Gastroesophageal sphincter (tissue), 4 donors: ENCODE results near the gene TWIST2. TPM values are rescaled to one million over a fixed set of nuclear protein-coding genes. Genes with fewer than 3 reads are reported as not detected.

Experiments
- ATAC-seq: fragments of 150-250 bp; one replicate; pipeline ENCODE4 v1.9.1; 2016; ENCODE audit warnings: mild to moderate bottlenecking, moderate library complexity
- H3K27ac ChIP-seq, 4 donors: fragments of 200-600 bp; sonication (generic) in 3 of 4; 1 replicate in 3 of 4; 2 replicates in 1 of 4; pipeline ENCODE4 v1.5.1; 2016 to 2019
- H3K27me3 ChIP-seq: fragments of 200-600 bp; sonication (generic); one replicate; pipeline ENCODE4 v1.5.1; 2019
- H3K36me3 ChIP-seq, 2 donors: fragments of 200-600 bp; sonication (generic); one replicate each; pipeline ENCODE4 v1.5.1; 2019; ENCODE audit warnings: control low read depth in 1 of 2
- H3K4me1 ChIP-seq, 3 donors: fragments of 200-600 bp; sonication (generic); 1 replicate in 2 of 3; 2 replicates in 1 of 3; pipeline ENCODE4 v1.5.1; 2016 to 2019; ENCODE audit warnings: control low read depth in 2 of 3
- H3K4me3 ChIP-seq, 2 donors: fragments of 200-600 bp; sonication (generic); one replicate each; pipeline ENCODE4 v1.5.1; 2019; ENCODE audit warnings: mild to moderate bottlenecking in 1 of 2, moderate library complexity in 1 of 2
- H3K9me3 ChIP-seq, 3 donors: fragments of 200-600 bp; sonication (generic); one replicate each; pipeline ENCODE4 v1.5.1; 2017 to 2019; ENCODE audit warnings: control low read depth in 2 of 3
- EP300 ChIP-seq: sonication (generic); formaldehyde crosslinking; IDR thresholded peaks from one replicate; pipeline ENCODE4 v1.6.1; 2017; ENCODE audit warnings: antibody characterized with exemption, mild to moderate bottlenecking
- POLR2A ChIP-seq, 2 donors: fragments of 450-650 bp; IDR thresholded peaks; one replicate each; pipeline ENCODE4 v1.6.1; 2017; ENCODE audit warnings: antibody characterized with exemption in 2 of 2, mild to moderate bottlenecking in 2 of 2, moderate library complexity in 1 of 2
- POLR2AphosphoS5 ChIP-seq: sonication (generic); formaldehyde crosslinking; IDR thresholded peaks from one replicate; pipeline ENCODE4 v1.6.1; 2017; ENCODE audit warnings: antibody characterized with exemption
- WGBS, 2 donors: methylation state at CpG; one replicate each; pipeline ENCODE4 v1.1.5; 2018; ENCODE audit warnings: low coverage in 1 of 2; 5-methylcytosine and 5-hydroxymethylcytosine counted together
- total RNA-seq, 4 donors: library from RNA; depleted of rRNA; stranded (reverse); fragments of >200 nt; gene quantifications; one replicate each; pipeline ENCODE4 v1.1.0, GENCODE V29; 2016
- TF ChIP-seq, protein P1 (sequence below), 4 experiments: fragments of 200-600 bp in 2 of 4; fragments of 450-650 bp in 2 of 4; sonication (generic) in 1 of 4; IDR thresholded peaks; one replicate each; pipeline ENCODE4 v1.5.1; 2017 to 2019; ENCODE audit warnings: antibody characterized with exemption in 4 of 4, mild to moderate bottlenecking in 2 of 4, moderate library complexity in 2 of 4

The TWIST2 gene
- total RNA-seq, 4 donors from 2014 or later = 17.7 to 69.6 (median 45.2) TPM

GRCh38 chr2:238864207-238865014 is 16.5 kb downstream of the TWIST2 start:
- Histone ChIP-seq H3K27me3 (no peaks in the 10 kb centered on the region), H3K4me3 (peak overlapping the region in 1 of 2 donors; percentile 33), H3K9me3 (no peaks in the 10 kb centered on the region), H3K4me1 (peaks cover 0 to 66% (median 53%) of the 10 kb centered on the region in 3 donors), H3K36me3 (no peaks in the 10 kb centered on the region), H3K27ac (peak overlapping the region; percentile 65 to 94 (median 84))
- ATAC-seq = peak; percentile 90
- TF ChIP-seq POLR2A (IDR thresholded peaks at IDR 0.05) (no peak), POLR2AphosphoS5 (peak; percentile 77), EP300 (no peak)
- TF ChIP-seq, protein P1, sequence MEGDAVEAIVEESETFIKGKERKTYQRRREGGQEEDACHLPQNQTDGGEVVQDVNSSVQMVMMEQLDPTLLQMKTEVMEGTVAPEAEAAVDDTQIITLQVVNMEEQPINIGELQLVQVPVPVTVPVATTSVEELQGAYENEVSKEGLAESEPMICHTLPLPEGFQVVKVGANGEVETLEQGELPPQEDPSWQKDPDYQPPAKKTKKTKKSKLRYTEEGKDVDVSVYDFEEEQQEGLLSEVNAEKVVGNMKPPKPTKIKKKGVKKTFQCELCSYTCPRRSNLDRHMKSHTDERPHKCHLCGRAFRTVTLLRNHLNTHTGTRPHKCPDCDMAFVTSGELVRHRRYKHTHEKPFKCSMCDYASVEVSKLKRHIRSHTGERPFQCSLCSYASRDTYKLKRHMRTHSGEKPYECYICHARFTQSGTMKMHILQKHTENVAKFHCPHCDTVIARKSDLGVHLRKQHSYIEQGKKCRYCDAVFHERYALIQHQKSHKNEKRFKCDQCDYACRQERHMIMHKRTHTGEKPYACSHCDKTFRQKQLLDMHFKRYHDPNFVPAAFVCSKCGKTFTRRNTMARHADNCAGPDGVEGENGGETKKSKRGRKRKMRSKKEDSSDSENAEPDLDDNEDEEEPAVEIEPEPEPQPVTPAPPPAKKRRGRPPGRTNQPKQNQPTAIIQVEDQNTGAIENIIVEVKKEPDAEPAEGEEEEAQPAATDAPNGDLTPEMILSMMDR (IDR thresholded peaks at IDR 0.05) = no peak
- WGBS, 2 donors = 9% methylated on average over 7 of the region's 29 CpGs; no CpG with 5 or more reads in 1 of the 2 donors

DNA sequence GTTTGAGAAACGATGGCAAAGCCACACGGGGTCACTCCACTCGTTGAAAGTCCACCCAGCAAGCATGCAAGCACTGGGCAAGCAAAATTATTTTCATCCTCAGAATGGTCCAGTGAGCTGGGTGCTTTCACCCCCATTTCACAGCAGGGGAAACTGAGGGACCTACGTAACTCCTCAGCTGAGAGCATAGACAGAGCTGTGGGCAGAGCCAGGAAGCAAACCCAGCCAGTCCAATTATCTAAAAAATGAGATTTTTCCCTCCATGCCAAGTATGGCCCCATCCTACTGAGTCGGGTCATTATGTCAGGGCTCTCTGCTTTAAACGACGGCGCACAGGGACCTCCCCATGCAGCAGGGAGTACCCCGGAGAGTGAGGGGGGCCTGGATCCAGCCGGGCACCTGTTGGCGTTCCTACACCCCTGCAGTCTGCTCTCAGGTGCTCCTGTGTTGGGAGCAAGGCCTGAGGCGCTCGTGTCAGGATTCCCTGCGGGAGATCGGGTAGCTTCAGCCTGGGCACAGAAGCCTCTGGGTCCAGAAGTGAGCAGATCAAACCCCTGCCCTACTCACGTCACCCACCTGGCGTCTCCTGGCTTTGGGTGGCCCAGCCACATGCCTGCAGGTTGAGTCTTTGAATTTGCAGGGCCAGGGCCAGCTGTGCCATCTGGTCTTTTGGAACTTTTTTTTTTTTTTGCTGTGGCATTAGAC is 17.3 kb downstream of the TWIST2 start:
- Histone ChIP-seq H3K27ac (peak overlapping the region; percentile 65 to 94 (median 84)), H3K4me3 (no peak overlapping the region), H3K9me3 (no peaks in the 10 kb centered on the region), H3K27me3 (no peaks in the 10 kb centered on the region), H3K4me1 (peaks cover 0 to 69% (median 53%) of the 10 kb centered on the region in 3 donors), H3K36me3 (no peaks in the 10 kb centered on the region)
- WGBS, 2 donors = 70 to 100% methylated on average over 2 of the region's 17 CpGs
- no peak for ATAC-seq
- no peak for TF ChIP-seq EP300
- no peak for TF ChIP-seq POLR2AphosphoS5
- TF ChIP-seq, protein P1 (IDR thresholded peaks at IDR 0.05) = no peak
- TF ChIP-seq POLR2A (IDR thresholded peaks at IDR 0.05) = no peak

DNA sequence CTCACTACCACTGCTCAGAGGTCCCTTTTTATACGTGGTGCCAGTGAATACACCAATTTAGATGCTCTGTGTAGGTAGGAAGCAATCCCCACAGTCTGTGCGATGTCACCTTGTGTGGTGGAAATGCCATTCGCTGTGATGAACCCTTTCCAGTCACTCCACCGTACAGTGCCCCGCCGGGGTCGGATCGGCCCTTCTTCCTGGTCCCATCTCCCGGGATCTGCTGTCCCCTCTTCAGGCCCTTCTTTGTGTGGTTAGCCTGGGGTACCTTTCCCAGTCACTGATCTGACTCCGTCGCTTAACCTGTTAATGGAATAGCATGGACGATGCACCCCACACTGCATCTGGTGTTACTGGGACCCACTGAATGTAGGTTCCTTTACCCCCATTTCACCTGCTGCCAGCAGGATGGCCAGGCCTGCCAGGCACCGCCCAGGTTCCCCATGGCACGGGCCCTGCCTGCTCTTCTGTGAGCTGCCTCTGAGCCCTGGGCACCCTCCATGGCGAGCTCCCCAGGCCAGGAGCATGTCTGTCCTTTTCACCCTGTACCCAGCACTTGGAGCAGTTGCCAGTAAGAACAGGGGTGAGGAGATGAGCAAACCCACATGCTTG is 18.0 kb downstream of the TWIST2 start:
- H3K27me3 ChIP-seq = no peaks in the 10 kb centered on the region
- no peaks in the 10 kb centered on the region for H3K36me3 ChIP-seq
- TF ChIP-seq POLR2A (IDR thresholded peaks at IDR 0.05) = no peak
- TF ChIP-seq POLR2AphosphoS5 = no peak
- TF ChIP-seq, protein P1 (IDR thresholded peaks at IDR 0.05) = no peak
- TF ChIP-seq EP300 = no peak
- no peak overlapping the region for H3K4me3 ChIP-seq
- H3K4me1 ChIP-seq = peaks cover 0 to 69% (median 53%) of the 10 kb centered on the region in 3 donors
- H3K9me3 ChIP-seq = no peaks in the 10 kb centered on the region
- peak overlapping the region in 2 of 4 donors; percentile 84 to 85 for H3K27ac ChIP-seq
- no peak for ATAC-seq
- 30 to 92% methylated on average over 2 to 9 of the region's 15 CpGs for WGBS, 2 donors

DNA sequence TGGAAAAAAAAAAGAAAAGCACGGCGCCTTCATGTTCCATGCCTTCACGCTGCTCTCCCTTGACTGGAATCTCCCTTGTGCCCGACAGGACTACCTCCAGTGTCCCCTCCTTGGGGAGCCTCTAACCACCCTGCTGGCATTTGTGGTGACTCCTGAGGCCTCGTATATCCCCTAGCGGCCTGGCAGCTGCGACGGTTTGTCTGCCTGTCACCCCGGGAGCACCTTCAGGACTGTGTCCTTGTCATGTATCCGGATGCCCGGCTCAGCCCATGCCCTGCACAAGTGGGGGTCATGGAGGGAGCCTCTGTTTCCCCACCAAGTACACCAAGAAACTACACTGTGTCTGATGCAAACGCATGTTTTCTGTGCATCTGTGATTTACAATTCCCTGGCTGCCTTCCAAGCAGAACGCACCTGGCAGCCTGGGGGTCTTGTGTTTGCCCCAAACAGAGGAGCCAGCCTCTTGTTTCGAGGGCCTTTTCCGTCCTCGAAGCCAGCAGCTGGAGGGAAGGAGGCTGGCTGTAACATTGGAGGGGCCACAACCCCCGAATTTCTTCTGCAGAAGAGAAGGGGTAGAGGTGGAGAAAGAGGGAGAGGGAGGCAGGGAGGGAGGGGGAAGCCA is 18.9 kb downstream of the TWIST2 start:
- H3K4me1 ChIP-seq = peaks cover 0 to 69% (median 53%) of the 10 kb centered on the region in 3 donors
- no peak for ATAC-seq
- 73 to 100% methylated on average over 1 to 16 of the region's 17 CpGs for WGBS, 2 donors
- no peaks in the 10 kb centered on the region for H3K36me3 ChIP-seq
- H3K27ac ChIP-seq = peak overlapping the region in 3 of 4 donors; percentile 55 to 84 (median 76)
- H3K27me3 ChIP-seq = no peaks in the 10 kb centered on the region
- H3K4me3 ChIP-seq = no peak overlapping the region
- no peak for TF ChIP-seq EP300
- TF ChIP-seq, protein P1 (IDR thresholded peaks at IDR 0.05) = no peak
- TF ChIP-seq POLR2A (IDR thresholded peaks at IDR 0.05) = no peak
- TF ChIP-seq POLR2AphosphoS5 = no peak
- no peaks in the 10 kb centered on the region for H3K9me3 ChIP-seq
